Dermis microvascular lymphatic vessel endothelial cell (primary cell): Measurements from ENCODE around the gene BRME1. TPM values are rescaled to one million over a fixed set of nuclear protein-coding genes. Genes with fewer than 3 reads are reported as not detected.

Experiments used
- total RNA-seq: library from RNA; depleted of rRNA; stranded (reverse); fragments of >200 nt; gene quantifications from 2 replicates; pipeline ENCODE4 v1.2.1, GENCODE V29; 2014

The BRME1 gene
- total RNA-seq, 1 donor from 2014 or later, result 0.39 TPM

Other genes starting within 250 kb of the BRME1 start
- 20.4 and 24.5 TPM in 2 replicates for gene MRI1, start 141.6 kb downstream of the BRME1 start, total RNA-seq
- gene C19orf53, start 131.7 kb downstream of the BRME1 start, total RNA-seq, result 32.9 and 34.5 TPM in 2 replicates
- 8.5 and 18.6 TPM in 2 replicates for gene ZSWIM4, start 110.7 kb downstream of the BRME1 start, total RNA-seq
- 0.25 TPM in 1 of 2 replicates, not detected in the other for gene NANOS3, start 29.0 kb downstream of the BRME1 start, total RNA-seq
- 3.7 and 5.6 TPM in 2 replicates for gene CC2D1A, start 84 bp upstream of the BRME1 start, total RNA-seq
- gene PODNL1, start 32.3 kb upstream of the BRME1 start, total RNA-seq, result 0.25 TPM in 1 of 2 replicates, not detected in the other
- 7.1 and 10.4 TPM in 2 replicates for gene DCAF15, start 46.4 kb upstream of the BRME1 start, total RNA-seq
- gene RFX1, start 100.2 kb upstream of the BRME1 start, total RNA-seq, result 1.8 and 3.8 TPM in 2 replicates
- not detected in 2 replicates for gene RLN3, start 122.0 kb upstream of the BRME1 start, total RNA-seq
- gene IL27RA, start 125.6 kb upstream of the BRME1 start, total RNA-seq, result 1.1 and 3.1 TPM in 2 replicates
- gene PALM3, start 156.0 kb upstream of the BRME1 start, total RNA-seq, result under 0.01 TPM in 1 of 2 replicates, not detected in the other
- 0.13 TPM in 2 replicates for gene MISP3, start 166.7 kb upstream of the BRME1 start, total RNA-seq
- not detected in 2 replicates for gene C19orf67, start 179.7 kb upstream of the BRME1 start, total RNA-seq
- 7.8 and 12.3 TPM in 2 replicates for gene SAMD1, start 184.6 kb upstream of the BRME1 start, total RNA-seq
- gene PRKACA, start 211.6 kb upstream of the BRME1 start, total RNA-seq, result 36.5 and 46.1 TPM in 2 replicates
- 10.1 and 17.8 TPM in 2 replicates for gene ASF1B, start 230.5 kb upstream of the BRME1 start, total RNA-seq